ENCODE measurements around the gene BEND3. TPM values are rescaled to one million over a fixed set of nuclear protein-coding genes. Genes with fewer than 3 reads are reported as not detected.
A peak's percentile ranks its signal among the peaks of the same experiment; 100 is the strongest.

The BEND3 gene
- total RNA-seq, 2 experiments from 2014 or later = 2.7 to 2.9 TPM

GRCh38 chr6:107069631-107070548 lies 45.4 kb downstream of the BEND3 start:
- no peaks in the 10 kb centered on the region for H3K9me3 Mint-ChIP-seq
- peaks cover 14% of the 10 kb centered on the region for H3K4me1 Mint-ChIP-seq
- no peak overlapping the region for H3K4me3 Mint-ChIP-seq
- H3K27me3 Mint-ChIP-seq = no peaks in the 10 kb centered on the region
- DNase-seq = no peak
- no peak overlapping the region for H3K27ac Mint-ChIP-seq
- ChIA-PET CTCF (interaction anchor here (0.6 to 0.9 kb wide), 2 partner anchors 9 to 37 kb away, joined by 3 to 4 read pairs; no protein-coding TSS in a partner anchor), POLR2A (no interaction called here)
- no peaks in the 10 kb centered on the region for H3K36me3 Mint-ChIP-seq (ENCODE audit: low read depth)

- Mint-ChIP-seq H3K27ac (no peak overlapping the region), H3K27me3 (no peaks in the 10 kb centered on the region), H3K4me3 (no peak overlapping the region), H3K4me1 (peaks cover 20% of the 10 kb centered on the region), H3K9me3 (no peaks in the 10 kb centered on the region), H3K36me3 (ENCODE audit: low read depth) (no peaks in the 10 kb centered on the region)
- POLR2A ChIA-PET = no interaction called here
- DNase-seq = no peak
- CTCF ChIA-PET = interaction anchor here (0.6 kb wide), 1 partner anchor 38 kb away, joined by 4 read pairs; no protein-coding TSS in a partner anchor
These were observed 46.4 kb downstream of the BEND3 start for GRCh38 chr6:107068691-107069630.

- ChIA-PET POLR2A (no interaction called here), CTCF (interaction anchor here (0.8 to 1.1 kb wide), 2 partner anchors 15 to 47 kb away, joined by 3 read pairs; no protein-coding TSS in a partner anchor)
- Mint-ChIP-seq H3K4me3 (no peak overlapping the region), H3K4me1 (peaks cover 37% of the 10 kb centered on the region), H3K9me3 (no peaks in the 10 kb centered on the region), H3K27me3 (no peaks in the 10 kb centered on the region), H3K27ac (no peak overlapping the region), H3K36me3 (ENCODE audit: low read depth) (peaks cover 4% of the 10 kb centered on the region)
- DNase-seq = no peak
These were observed 48.3 kb downstream of the BEND3 start for GRCh38 chr6:107066697-107067659.

GRCh38 chr6:107064579-107065065 lies 50.7 kb downstream of the BEND3 start:
- Mint-ChIP-seq H3K4me3 (no peak overlapping the region), H3K27me3 (no peaks in the 10 kb centered on the region)
- DNase-seq = peak; percentile 29

GRCh38 chr6:107062691-107063090 lies 52.6 kb downstream of the BEND3 start:
- no peak overlapping the region for H3K4me3 Mint-ChIP-seq
- CTCF ChIA-PET = interaction anchor here (0.6 to 1.5 kb wide), 4 partner anchors 10 to 53 kb away, joined by 3 to 4 read pairs (median 3); partner anchors contain the start of gene BEND3
- DNase-seq = no peak
- H3K27me3 Mint-ChIP-seq = no peaks in the 10 kb centered on the region
- peaks cover 4% of the 10 kb centered on the region for H3K36me3 Mint-ChIP-seq (ENCODE audit: low read depth)
- H3K4me1 Mint-ChIP-seq = peaks cover 55% of the 10 kb centered on the region
- POLR2A ChIA-PET = no interaction called here
- H3K27ac Mint-ChIP-seq = peak overlapping the region; percentile 42
- H3K9me3 Mint-ChIP-seq = no peaks in the 10 kb centered on the region

More at GRCh38 chr6:107064579-107065065, 50.7 kb downstream of the BEND3 start:
- Mint-ChIP-seq H3K4me1 (peaks cover 55% of the 10 kb centered on the region), H3K36me3 (ENCODE audit: low read depth) (peaks cover 4% of the 10 kb centered on the region), H3K9me3 (no peaks in the 10 kb centered on the region), H3K27ac (peak overlapping the region; percentile 83)
- POLR2A ChIA-PET = interaction anchor here (0.6 kb wide), 1 partner anchor 15 kb away, joined by 4 read pairs; no protein-coding TSS in a partner anchor
- CTCF ChIA-PET = no interaction called here

GRCh38 chr6:107061125-107062020 lies 53.9 kb downstream of the BEND3 start:
- POLR2A ChIA-PET = interaction anchor here (0.6 kb wide), 2 partner anchors 21 to 54 kb away, joined by 3 read pairs; no protein-coding TSS in a partner anchor
- Mint-ChIP-seq H3K4me3 (peak overlapping the region; percentile 49), H3K4me1 (peaks cover 53% of the 10 kb centered on the region)

GRCh38 chr6:107060704-107061103 lies 54.6 kb downstream of the BEND3 start:
- ChIA-PET CTCF (interaction anchor here (0.6 to 2.0 kb wide), 11 partner anchors 9 to 1121 kb away, joined by 3 to 7 read pairs (median 3); partner anchors contain the start of gene MTRES1), POLR2A (interaction anchor here (0.6 kb wide), 1 partner anchor 20 kb away, joined by 3 read pairs; no protein-coding TSS in a partner anchor)
- H3K4me1 Mint-ChIP-seq = peaks cover 48% of the 10 kb centered on the region
- peaks cover 4% of the 10 kb centered on the region for H3K36me3 Mint-ChIP-seq (ENCODE audit: low read depth)
- H3K4me3 Mint-ChIP-seq = no peak overlapping the region
- no peaks in the 10 kb centered on the region for H3K27me3 Mint-ChIP-seq
- H3K9me3 Mint-ChIP-seq = no peaks in the 10 kb centered on the region
- H3K27ac Mint-ChIP-seq = no peak overlapping the region
- no peak for DNase-seq

More at GRCh38 chr6:107061125-107062020, 53.9 kb downstream of the BEND3 start:
- Mint-ChIP-seq H3K27me3 (no peaks in the 10 kb centered on the region), H3K9me3 (no peaks in the 10 kb centered on the region), H3K36me3 (ENCODE audit: low read depth) (peaks cover 4% of the 10 kb centered on the region), H3K27ac (peak overlapping the region; percentile 88)
- peak; percentile 16 for DNase-seq
- CTCF ChIA-PET = interaction anchor here (0.6 to 2.0 kb wide), 11 partner anchors 9 to 1122 kb away, joined by 3 to 7 read pairs (median 3); partner anchors contain the start of gene MTRES1

GRCh38 chr6:107059606-107060005 lies 55.7 kb downstream of the BEND3 start:
- Mint-ChIP-seq H3K9me3 (no peaks in the 10 kb centered on the region), H3K4me1 (peaks cover 38% of the 10 kb centered on the region), H3K4me3 (no peak overlapping the region), H3K36me3 (ENCODE audit: low read depth) (peaks cover 4% of the 10 kb centered on the region), H3K27ac (no peak overlapping the region), H3K27me3 (no peaks in the 10 kb centered on the region)
- ChIA-PET POLR2A (no interaction called here), CTCF (interaction anchor here (0.6 to 2.0 kb wide), 4 partner anchors 26 to 968 kb away, joined by 3 to 7 read pairs (median 6); partner anchors contain the start of gene MTRES1)
- DNase-seq = no peak

GRCh38 chr6:107057679-107058078 lies 57.6 kb downstream of the BEND3 start:
- Mint-ChIP-seq H3K4me1 (peaks cover 25% of the 10 kb centered on the region), H3K4me3 (no peak overlapping the region), H3K27ac (no peak overlapping the region), H3K36me3 (ENCODE audit: low read depth) (no peaks in the 10 kb centered on the region), H3K27me3 (no peaks in the 10 kb centered on the region), H3K9me3 (no peaks in the 10 kb centered on the region)
- ChIA-PET CTCF (interaction anchor here (0.6 kb wide), 1 partner anchor 17 kb away, joined by 3 read pairs; no protein-coding TSS in a partner anchor), POLR2A (no interaction called here)
- DNase-seq = no peak

- Mint-ChIP-seq H3K36me3 (ENCODE audit: low read depth) (no peaks in the 10 kb centered on the region), H3K9me3 (no peaks in the 10 kb centered on the region), H3K27me3 (no peaks in the 10 kb centered on the region), H3K4me1 (peaks cover 16% of the 10 kb centered on the region), H3K4me3 (no peak overlapping the region), H3K27ac (no peak overlapping the region)
- ChIA-PET CTCF (interaction anchor here (0.6 kb wide), 2 partner anchors 30 to 700 kb away, joined by 4 to 5 read pairs; no protein-coding TSS in a partner anchor), POLR2A (no interaction called here)
- no peak for DNase-seq
These were observed 58.5 kb downstream of the BEND3 start for GRCh38 chr6:107056796-107057195.
